WTC11 (cell line): Measurements from ENCODE around the gene TAF8. TPM values are rescaled to one million over a fixed set of nuclear protein-coding genes. Genes with fewer than 3 reads are reported as not detected.

Experiments
- ATAC-seq: fragments of 200-7000 bp; cut with Tn5 transposase; 2 replicates; pipeline ENCODE4 v1.10.0; 2021; ENCODE audit warnings: mild to moderate bottlenecking, moderate library complexity
- CTCF ChIA-PET: fragments of 300-600 bp; sonication (Branson Sonifier 250); formaldehyde crosslinking; loops from one replicate; lab custom pipeline; 2021; ENCODE audit warnings: antibody characterized with exemption; lab: Charles Lee
- POLR2A ChIA-PET: fragments of 350-600 bp; sonication (Branson Sonifier 250); formaldehyde crosslinking; loops from one replicate; lab custom pipeline; 2021; ENCODE audit warnings: antibody characterized with exemption; lab: Charles Lee
- DNase-seq: peaks from one replicate; pipeline ENCODE4 v3.0.0; 2021; ENCODE audit warnings: low spot score
- H3K27ac Mint-ChIP-seq: 2 replicates; pipeline ENCODE4 v1.8.0; 2021; ENCODE audit warnings: mixed read lengths
- H3K27me3 Mint-ChIP-seq: 2 replicates; pipeline ENCODE4 v1.8.0; 2021; ENCODE audit warnings: low read depth, mild to moderate bottlenecking, moderate library complexity, mixed read lengths
- H3K36me3 Mint-ChIP-seq: 2 replicates; pipeline ENCODE4 v1.8.0; 2021; ENCODE audit warnings: mixed read lengths
- H3K4me1 Mint-ChIP-seq: 2 replicates; pipeline ENCODE4 v1.8.0; 2022; ENCODE audit warnings: mixed read lengths
- H3K4me3 Mint-ChIP-seq: 2 replicates; pipeline ENCODE4 v1.8.0; 2021; ENCODE audit warnings: mild to moderate bottlenecking, moderate library complexity, mixed read lengths
- H3K9me3 Mint-ChIP-seq: 2 replicates; pipeline ENCODE4 v1.8.0; 2021; ENCODE audit warnings: mixed read lengths
- AR ChIP-seq: fragments of 250-450 bp; sonication (Bioruptor Pico); IDR thresholded peaks from 2 replicates; pipeline ENCODE4 v1.9.0; 2021; ENCODE audit warnings: mild to moderate bottlenecking
- ATF6 ChIP-seq: sonication (generic); formaldehyde crosslinking; IDR thresholded peaks from 2 replicates; pipeline ENCODE4 v1.8.1; 2023; ENCODE audit warnings: mild to moderate bottlenecking, missing genetic modification reagents
- CTCF ChIP-seq: fragments of 200-600 bp; IDR thresholded peaks from 2 replicates; pipeline ENCODE4 v1.8.0; 2022; ENCODE audit warnings: antibody characterized with exemption
- EMX1 ChIP-seq: fragments of 250-450 bp; sonication (Bioruptor Pico); IDR thresholded peaks from 2 replicates; pipeline ENCODE4 v1.8.0; 2021; ENCODE audit warnings: mild to moderate bottlenecking
- FOXK1 ChIP-seq: sonication (generic); formaldehyde crosslinking; IDR thresholded peaks from 2 replicates; pipeline ENCODE4 v1.8.0; 2022; ENCODE audit warnings: mild to moderate bottlenecking, moderate library complexity, missing genetic modification reagents
- GABPB1 ChIP-seq: sonication (generic); formaldehyde crosslinking; IDR thresholded peaks from 2 replicates; pipeline ENCODE4 v1.8.1; 2023; ENCODE audit warnings: mild to moderate bottlenecking, missing genetic modification reagents
- HMGXB4 ChIP-seq: sonication (generic); formaldehyde crosslinking; IDR thresholded peaks from 2 replicates; pipeline ENCODE4 v1.8.1; 2023; ENCODE audit warnings: mild to moderate bottlenecking, moderate library complexity, missing genetic modification reagents
- JUN ChIP-seq: sonication (generic); formaldehyde crosslinking; IDR thresholded peaks from 2 replicates; pipeline ENCODE4 v1.8.0; 2023; ENCODE audit warnings: mild to moderate bottlenecking, missing genetic modification reagents
- NFYB ChIP-seq: sonication (generic); formaldehyde crosslinking; conservative IDR thresholded peaks from 2 replicates; pipeline ENCODE4 v1.8.0; 2022; ENCODE audit warnings: low read depth, missing genetic modification reagents
- NR2C2 ChIP-seq: sonication (generic); formaldehyde crosslinking; IDR thresholded peaks from 2 replicates; pipeline ENCODE4 v1.8.0; 2022; ENCODE audit warnings: mild to moderate bottlenecking, missing genetic modification reagents
- TEAD1 ChIP-seq: sonication (generic); formaldehyde crosslinking; IDR thresholded peaks from 2 replicates; pipeline ENCODE4 v1.8.0; 2022; ENCODE audit warnings: mild to moderate bottlenecking, missing genetic modification reagents
- TP53 ChIP-seq: sonication (generic); formaldehyde crosslinking; IDR thresholded peaks from 2 replicates; pipeline ENCODE4 v1.8.1; 2023; ENCODE audit warnings: mild to moderate bottlenecking, missing genetic modification reagents
- USF2 ChIP-seq: sonication (generic); formaldehyde crosslinking; IDR thresholded peaks from 2 replicates; pipeline ENCODE4 v1.8.1; 2023; ENCODE audit warnings: mild to moderate bottlenecking, missing genetic modification reagents, moderate library complexity
- ZMAT4 ChIP-seq: fragments of 250-450 bp; sonication (Bioruptor Pico); IDR thresholded peaks from 2 replicates; pipeline ENCODE4 v1.9.0; 2021; ENCODE audit warnings: mild to moderate bottlenecking
- ZNF281 ChIP-seq: sonication (generic); formaldehyde crosslinking; IDR thresholded peaks from 2 replicates; pipeline ENCODE4 v1.8.0; 2023; ENCODE audit warnings: mild to moderate bottlenecking, missing genetic modification reagents
- total RNA-seq: library from RNA; stranded (reverse); gene quantifications from 3 replicates; pipeline ENCODE4 v1.2.3, GENCODE V29; 2021

The TAF8 gene
- total RNA-seq, 1 experiment from 2014 or later: 31.0 TPM

- TF ChIP-seq AR (CRISPR knock-in tag) (no peak), ATF6 (no peak), HMGXB4 (CRISPR knock-in tag) (no peak), EMX1 (CRISPR knock-in tag) (no peak), NR2C2 (CRISPR knock-in tag) (no peak), ZNF281 (CRISPR knock-in tag) (no peak), ZMAT4 (no peak), JUN (CRISPR knock-in tag) (no peak), TP53 (no peak), GABPB1 (CRISPR knock-in tag) (no peak), CTCF (no peak)
Measured at GRCh38 chr6:42017021-42017643, 33.2 kb upstream of the TAF8 start (continued).

GRCh38 chr6:42020967-42021366 is 29.4 kb upstream of the TAF8 start:
- ChIA-PET POLR2A (no interaction called here), CTCF (no interaction called here)
- no peaks in the 10 kb centered on the region for H3K36me3 Mint-ChIP-seq
- no peaks in the 10 kb centered on the region for H3K27me3 Mint-ChIP-seq
- TF ChIP-seq USF2 (CRISPR knock-in tag) (no peak), FOXK1 (CRISPR knock-in tag) (no peak), TEAD1 (CRISPR knock-in tag) (no peak), NFYB (no peak)
- no peak overlapping the region for H3K4me3 Mint-ChIP-seq
- no peak overlapping the region for H3K27ac Mint-ChIP-seq
- H3K9me3 Mint-ChIP-seq: no peaks in the 10 kb centered on the region
- ATAC-seq: no peak
- peaks cover 16% of the 10 kb centered on the region for H3K4me1 Mint-ChIP-seq
- no peak for DNase-seq
